Activated B cell treated with CpG ODN at 0.5 μM for 24 hours (primary cell): ENCODE results near the gene RASA3. TPM values are rescaled to one million over a fixed set of nuclear protein-coding genes. Genes with fewer than 3 reads are reported as not detected.

Experiments
- ATAC-seq: fragments of 200-7000 bp; cut with Tn5 transposase; one replicate; pipeline ENCODE4 v1.10.0; 2021; ENCODE audit warnings: low read depth, mild to moderate bottlenecking, moderate library complexity
- CTCF ChIA-PET: fragments of 350-600 bp; sonication (Branson Sonifier 250); formaldehyde crosslinking; loops from one replicate; lab custom pipeline; 2021; ENCODE audit warnings: antibody characterized with exemption; lab: Charles Lee
- POLR2A ChIA-PET: fragments of 350-600 bp; sonication (Branson Sonifier 250); formaldehyde crosslinking; loops from one replicate; lab custom pipeline; 2021; ENCODE audit warnings: antibody characterized with exemption; lab: Charles Lee
- DNase-seq: peaks from one replicate; pipeline ENCODE4 v3.0.0; 2022
- H3K27ac Mint-ChIP-seq: one replicate; pipeline ENCODE4 v1.8.0; 2020; ENCODE audit warnings: mixed read lengths
- H3K27me3 Mint-ChIP-seq: one replicate; pipeline ENCODE4 v1.8.0; 2021; ENCODE audit warnings: mixed read lengths
- H3K36me3 Mint-ChIP-seq: one replicate; pipeline ENCODE4 v1.8.0; 2021; ENCODE audit warnings: low read depth, mixed read lengths
- H3K4me1 Mint-ChIP-seq: one replicate; pipeline ENCODE4 v1.8.0; 2021; ENCODE audit warnings: mixed read lengths
- H3K4me3 Mint-ChIP-seq: one replicate; pipeline ENCODE4 v1.8.0; 2020; ENCODE audit warnings: mild to moderate bottlenecking, mixed read lengths
- H3K9me3 Mint-ChIP-seq: one replicate; pipeline ENCODE4 v1.8.0; 2020; ENCODE audit warnings: mixed read lengths
- CTCF ChIP-seq: fragments of 200-600 bp; IDR thresholded peaks from one replicate; pipeline ENCODE4 v1.8.0; 2022; ENCODE audit warnings: antibody characterized with exemption, mild to moderate bottlenecking
- intact Hi-C: fragments of 100-400 bp; cut with micrococcal nuclease; formaldehyde crosslinking; loops from one replicate; pipeline ENCODE4 v1.15.1; 2024
- total RNA-seq: library from RNA; stranded (reverse); gene quantifications from 2 replicates; pipeline ENCODE4 v1.2.3, GENCODE V29; 2022

Gene RASA3
- total RNA-seq, 1 donor from 2014 or later = 20.4 TPM

- intact Hi-C loops = no loop called here
- DNase-seq (no peak), ATAC-seq (no peak)
- H3K27me3 Mint-ChIP-seq = no peaks in the 10 kb centered on the region
- CTCF ChIA-PET = interaction anchor here (0.8 to 2.4 kb wide), 4 partner anchors 14 to 81 kb away, joined by 3 to 7 read pairs (median 4); no protein-coding TSS in a partner anchor
- H3K4me3 Mint-ChIP-seq = no peak overlapping the region
- H3K36me3 Mint-ChIP-seq = no peaks in the 10 kb centered on the region
- no peak for TF ChIP-seq CTCF
- H3K27ac Mint-ChIP-seq = peak overlapping the region; percentile 25
- peaks cover 20% of the 10 kb centered on the region for H3K4me1 Mint-ChIP-seq
- no peaks in the 10 kb centered on the region for H3K9me3 Mint-ChIP-seq
- POLR2A ChIA-PET = interaction anchor here (2.0 kb wide), 1 partner anchor 14 kb away, joined by 8 read pairs; no protein-coding TSS in a partner anchor
Observed at GRCh38 chr13:114145256-114145655, 12.8 kb upstream of the RASA3 start.

- Mint-ChIP-seq H3K36me3 (no peaks in the 10 kb centered on the region), H3K27me3 (no peaks in the 10 kb centered on the region), H3K4me3 (peak overlapping the region; percentile 12), H3K9me3 (no peaks in the 10 kb centered on the region), H3K4me1 (peaks cover 20% of the 10 kb centered on the region), H3K27ac (no peak overlapping the region)
- POLR2A ChIA-PET = interaction anchor here (2.0 kb wide), 1 partner anchor 14 kb away, joined by 8 read pairs; no protein-coding TSS in a partner anchor
- no peak for DNase-seq
- no peak for TF ChIP-seq CTCF
- no peak for ATAC-seq
- intact Hi-C loops = no loop called here
- CTCF ChIA-PET = interaction anchor here (0.8 to 2.4 kb wide), 4 partner anchors 14 to 82 kb away, joined by 3 to 7 read pairs (median 4); no protein-coding TSS in a partner anchor
Observed at GRCh38 chr13:114144606-114145244, 12.3 kb upstream of the RASA3 start.

GRCh38 chr13:114143806-114144605, 11.6 kb upstream of the RASA3 start:
- DNase-seq = peak; percentile 45
- H3K27ac Mint-ChIP-seq = peak overlapping the region; percentile 26
- H3K27me3 Mint-ChIP-seq = no peaks in the 10 kb centered on the region
- ChIA-PET POLR2A (interaction anchor here (1.2 to 2.0 kb wide), 3 partner anchors 11 to 15 kb away, joined by 4 to 8 read pairs (median 4); partner anchors contain the start of gene RASA3), CTCF (interaction anchor here (1.2 to 2.4 kb wide), 4 partner anchors 13 to 83 kb away, joined by 3 to 7 read pairs (median 4); no protein-coding TSS in a partner anchor)
- H3K4me1 Mint-ChIP-seq = peaks cover 13% of the 10 kb centered on the region
- no peak overlapping the region for H3K4me3 Mint-ChIP-seq
- no peaks in the 10 kb centered on the region for H3K9me3 Mint-ChIP-seq
- intact Hi-C loops = loop anchor here (1.0 to 2.0 kb wide), 3 partner anchors 15 to 82 kb away; no protein-coding TSS in a partner anchor
- no peak for TF ChIP-seq CTCF
- H3K36me3 Mint-ChIP-seq = no peaks in the 10 kb centered on the region
- ATAC-seq = peak; percentile 66

GRCh38 chr13:114142640-114143490, 10.4 kb upstream of the RASA3 start:
- Mint-ChIP-seq H3K27ac (no peak overlapping the region), H3K27me3 (no peaks in the 10 kb centered on the region), H3K4me1 (peaks cover 1% of the 10 kb centered on the region), H3K4me3 (no peak overlapping the region), H3K9me3 (no peaks in the 10 kb centered on the region), H3K36me3 (no peaks in the 10 kb centered on the region)
- CTCF ChIA-PET = interaction anchor here (1.0 to 1.2 kb wide), 3 partner anchors 9 to 83 kb away, joined by 3 to 5 read pairs (median 3); no protein-coding TSS in a partner anchor
- ATAC-seq (peak; percentile 19), DNase-seq (no peak)
- no peak for TF ChIP-seq CTCF
- POLR2A ChIA-PET = interaction anchor here (1.2 to 1.4 kb wide), 3 partner anchors 10 to 14 kb away, joined by 3 to 4 read pairs (median 4); partner anchors contain the start of gene RASA3
- intact Hi-C loops = loop anchor here (1.0 to 2.0 kb wide), 3 partner anchors 14 to 83 kb away; no protein-coding TSS in a partner anchor
